Measurements from ENCODE around the gene SLC9A4.

Gene SLC9A4

GRCh38 chr2:102453501-102453900 lies 19.5 kb upstream of the SLC9A4 start:
- no peak for DNase-seq (ENCODE audit: low spot score)

GRCh38 chr2:102455061-102455670 lies 17.9 kb upstream of the SLC9A4 start:
- DNase-seq (ENCODE audit: low spot score), result no peak

- DNase-seq (ENCODE audit: low spot score), result no peak
Measured at GRCh38 chr2:102460467-102460866, 12.6 kb upstream of the SLC9A4 start.

GRCh38 chr2:102461188-102461587 lies 11.8 kb upstream of the SLC9A4 start:
- no peak for DNase-seq (ENCODE audit: low spot score)

GRCh38 chr2:102463160-102463559 lies 9.9 kb upstream of the SLC9A4 start:
- DNase-seq (ENCODE audit: low spot score), result no peak

- DNase-seq (ENCODE audit: low spot score), result no peak
Measured at GRCh38 chr2:102470168-102470567, 2.9 kb upstream of the SLC9A4 start.

GRCh38 chr2:102473631-102474030 lies 605 bp downstream of the SLC9A4 start:
- DNase-seq (ENCODE audit: low spot score), result no peak

GRCh38 chr2:102474785-102475184 lies 1.8 kb downstream of the SLC9A4 start:
- DNase-seq (ENCODE audit: low spot score), result no peak

- DNase-seq (ENCODE audit: low spot score), result no peak
Measured at GRCh38 chr2:102478686-102479470, 5.9 kb downstream of the SLC9A4 start.

- DNase-seq (ENCODE audit: low spot score), result no peak
Measured at GRCh38 chr2:102480285-102481195, 7.5 kb downstream of the SLC9A4 start.

GRCh38 chr2:102481931-102482330 lies 8.9 kb downstream of the SLC9A4 start:
- no peak for DNase-seq (ENCODE audit: low spot score)

GRCh38 chr2:102483086-102483485 lies 10.1 kb downstream of the SLC9A4 start:
- no peak for DNase-seq (ENCODE audit: low spot score)

GRCh38 chr2:102484310-102485061 lies 11.5 kb downstream of the SLC9A4 start:
- DNase-seq (ENCODE audit: low spot score), result no peak

- no peak for DNase-seq (ENCODE audit: low spot score)
Measured at GRCh38 chr2:102485147-102485785, 12.2 kb downstream of the SLC9A4 start.

- DNase-seq (ENCODE audit: low spot score), result no peak
Measured at GRCh38 chr2:102486941-102487702, 14.1 kb downstream of the SLC9A4 start.

- no peak for DNase-seq (ENCODE audit: low spot score)
Measured at GRCh38 chr2:102487761-102488462, 14.9 kb downstream of the SLC9A4 start.

GRCh38 chr2:102489646-102490045 lies 16.6 kb downstream of the SLC9A4 start:
- no peak for DNase-seq (ENCODE audit: low spot score)

GRCh38 chr2:102492006-102492405 lies 19.0 kb downstream of the SLC9A4 start:
- DNase-seq (ENCODE audit: low spot score), result no peak

GRCh38 chr2:102494570-102494969 lies 21.5 kb downstream of the SLC9A4 start:
- DNase-seq (ENCODE audit: low spot score), result no peak

GRCh38 chr2:102498414-102498813 lies 25.4 kb downstream of the SLC9A4 start:
- DNase-seq (ENCODE audit: low spot score), result no peak
